IMR-90 (cell line): Measurements from ENCODE around the gene SMKR1. TPM values are rescaled to one million over a fixed set of nuclear protein-coding genes. Genes with fewer than 3 reads are reported as not detected.

ENCODE experiments used
- ATAC-seq: fragments of 200-7000 bp; cut with Tn5 transposase; 2 replicates; pipeline ENCODE4 v1.9.1; 2020; ENCODE audit warnings: low read depth, mild to moderate bottlenecking, moderate library complexity
- BruUV-seq: library from RNA; stranded (reverse); fragments of 400-500 nt; replicated peaks from 2 replicates; lab custom pipeline; 2021; lab: Mats Ljungman, UMichigan
- CTCF ChIA-PET: fragments of 300-600 bp; formaldehyde crosslinking; extraction: SDS; loops from one replicate; lab custom pipeline; 2021; ENCODE audit warnings: antibody characterized with exemption; lab: Yijun Ruan, JAX
- POLR2A ChIA-PET: fragments of 300-600 bp; sonication (Branson Sonifier 250); formaldehyde crosslinking; loops from one replicate; lab custom pipeline; 2022; ENCODE audit warnings: antibody characterized with exemption; ENCODE audit not compliant: unreplicated experiment; lab: Charles Lee
- DNase-seq: peaks from one replicate; pipeline ENCODE4 v3.0.0; 2013
- H2AFZ ChIP-seq: replicated peaks from 2 replicates; pipeline ENCODE3; 2013; ENCODE audit warnings: low read length, mild to moderate bottlenecking; ENCODE audit not compliant: poor library complexity
- H2AK5ac ChIP-seq: 2 replicates; pipeline ENCODE4 v1.6.1; 2013; ENCODE audit warnings: low read depth, low read length, inconsistent platforms
- H2AK9ac ChIP-seq: replicated peaks from 2 replicates; pipeline ENCODE3; 2013; ENCODE audit warnings: mild to moderate bottlenecking, low read depth, low read length, moderate library complexity; ENCODE audit not compliant: poor library complexity
- H2BK120ac ChIP-seq: 2 replicates; pipeline ENCODE4 v1.6.1; 2013; ENCODE audit warnings: low read depth, low read length, inconsistent platforms
- H2BK15ac ChIP-seq: 3 replicates; pipeline ENCODE4 v1.6.1; 2013; ENCODE audit warnings: low read depth, low read length, inconsistent platforms
- H2BK20ac ChIP-seq: 2 replicates; pipeline ENCODE4 v1.6.1; 2013; ENCODE audit warnings: low read depth, mild to moderate bottlenecking, inconsistent platforms, low read length, moderate library complexity
- H2BK5ac ChIP-seq: 2 replicates; pipeline ENCODE4 v1.6.1; 2013; ENCODE audit warnings: mild to moderate bottlenecking, low read depth, low read length, inconsistent platforms; ENCODE audit not compliant: poor library complexity, severe bottlenecking
- H3K14ac ChIP-seq: replicated peaks from 2 replicates; pipeline ENCODE4 v1.6.1; 2013; ENCODE audit warnings: low read depth, low read length, inconsistent platforms
- H3K18ac ChIP-seq: 2 replicates; pipeline ENCODE4 v1.6.1; 2013; ENCODE audit warnings: low read depth, low read length, control low read depth
- H3K23ac ChIP-seq: 2 replicates; pipeline ENCODE4 v1.6.1; 2013; ENCODE audit warnings: low read depth, low read length, inconsistent platforms
- H3K27ac ChIP-seq: 2 replicates; pipeline ENCODE4 v1.5.1; 2013; ENCODE audit warnings: mild to moderate bottlenecking, control low read depth, low read length; ENCODE audit not compliant: insufficient read depth
- H3K27me3 ChIP-seq: 2 replicates; pipeline ENCODE4 v1.6.1; 2013; ENCODE audit warnings: low read length; ENCODE audit not compliant: control insufficient read depth, insufficient read depth
- H3K36me3 ChIP-seq: 2 replicates; pipeline ENCODE4 v1.6.1; 2013; ENCODE audit warnings: low read length, mixed read lengths; ENCODE audit not compliant: control insufficient read depth, insufficient read depth
- H3K4ac ChIP-seq: 2 replicates; pipeline ENCODE4 v1.6.1; 2013; ENCODE audit warnings: low read depth, low read length, inconsistent platforms
- H3K4me1 ChIP-seq: 2 replicates; pipeline ENCODE4 v1.6.1; 2013; ENCODE audit warnings: low read length, mixed read lengths; ENCODE audit not compliant: control insufficient read depth, insufficient read depth
- H3K4me2 ChIP-seq: 2 replicates; pipeline ENCODE4 v1.6.1; 2013; ENCODE audit warnings: low read depth, mild to moderate bottlenecking, control low read depth, low read length, moderate library complexity
- H3K4me3 ChIP-seq: 2 replicates; pipeline ENCODE4 v1.5.1; 2013; ENCODE audit warnings: low read depth, mild to moderate bottlenecking, control low read depth, low read length, moderate library complexity; ENCODE audit not compliant: insufficient read depth
- H3K56ac ChIP-seq: 2 replicates; pipeline ENCODE4 v1.6.1; 2013; ENCODE audit warnings: low read length, inconsistent platforms; ENCODE audit not compliant: insufficient read depth; ENCODE audit errors: extremely low read depth
- H3K79me1 ChIP-seq, 2 experiments: 2 replicates each; pipeline ENCODE4 v1.6.1; 2013; ENCODE audit warnings: low read length in 2 of 2, inconsistent platforms in 1 of 2, low read depth in 1 of 2
- H3K9ac ChIP-seq: 2 replicates; pipeline ENCODE4 v1.6.1; 2013; ENCODE audit warnings: low read depth, low read length, control low read depth
- H3K9me1 ChIP-seq: 2 replicates; pipeline ENCODE4 v1.6.1; 2013; ENCODE audit warnings: low read length, inconsistent platforms; ENCODE audit not compliant: insufficient read depth
- H3K9me3 ChIP-seq: 2 replicates; pipeline ENCODE4 v1.6.1; 2013; ENCODE audit warnings: low read length; ENCODE audit not compliant: control insufficient read depth, insufficient read depth
- H4K20me1 ChIP-seq: 2 replicates; pipeline ENCODE4 v1.6.1; 2013; ENCODE audit warnings: low read length, inconsistent platforms; ENCODE audit not compliant: insufficient read depth
- H4K5ac ChIP-seq: 2 replicates; pipeline ENCODE4 v1.6.1; 2013; ENCODE audit warnings: mild to moderate bottlenecking, low read depth, low read length, control low read depth
- H4K8ac ChIP-seq, 2 experiments: 2 replicates each; pipeline ENCODE4 v1.6.1; 2013; ENCODE audit warnings: low read depth in 2 of 2, low read length in 2 of 2, control low read depth in 1 of 2, inconsistent platforms in 1 of 2
- H4K91ac ChIP-seq: 2 replicates; pipeline ENCODE4 v1.6.1; 2013; ENCODE audit warnings: low read depth, low read length, inconsistent platforms; ENCODE audit not compliant: insufficient read depth
- MAFK ChIP-seq: IDR thresholded peaks from 2 replicates; pipeline ENCODE4 v1.6.1; 2012; ENCODE audit warnings: low read depth, low read length, improper control_type of control experiment
- MXI1 ChIP-seq: IDR thresholded peaks from 2 replicates; pipeline ENCODE4 v1.6.1; 2012; ENCODE audit warnings: low read depth, mild to moderate bottlenecking, low read length, moderate library complexity, borderline replicate concordance
- WGBS, 2 experiments: methylation state at CpG; one replicate each; pipeline versions ENCODE4 v1.1.5 to v1.1.7; 2013; ENCODE audit warnings: missing lambda C conversion rate in 2 of 2; ENCODE audit not compliant: insufficient read length in 1 of 2; ENCODE audit errors: extremely low coverage in 2 of 2; 5-methylcytosine and 5-hydroxymethylcytosine counted together
- dilution Hi-C: fragments of 300-500 bp; cut with HindIII; formaldehyde crosslinking; loops from one replicate; pipeline ENCODE4 v1.14.3; 2018; ENCODE audit warnings: low sequenced_read_pairs; ENCODE audit not compliant: unreplicated experiment
- in situ Hi-C: fragments of 300-500 bp; cut with MboI; formaldehyde crosslinking; loops from 3 replicates; pipeline ENCODE4 v1.14.3; 2019; ENCODE audit warnings: low sequenced_read_pairs, inconsistent platforms, mixed read lengths
- intact Hi-C: fragments of 100-400 bp; cut with micrococcal nuclease; formaldehyde crosslinking; loops from 2 replicates; pipeline ENCODE4 v1.10.0; 2022
- polyA plus RNA-seq, 3 experiments: library from polyadenylated mRNA; depleted of rRNA; stranded (reverse); fragments of >200 nt; gene quantifications; 2 replicates each; pipeline ENCODE4 v1.2.3, GENCODE V29; 2012; ENCODE audit warnings: low replicate concordance in 1 of 3
- total RNA-seq: library from RNA; depleted of rRNA; stranded (reverse); fragments of >200 nt; gene quantifications from 2 replicates; pipeline ENCODE4 v1.2.3, GENCODE V29; 2012

The SMKR1 gene
- total and polyA plus RNA-seq, 2 of the 4 experiments (the other 2 are of a cell fraction), result 0.26 TPM; not detected in 1

- Histone ChIP-seq H2AK5ac (no peak overlapping the region), H3K4ac (no peak overlapping the region), H4K8ac (no peak overlapping the region), H3K79me1 (no peaks in the 10 kb centered on the region), H4K20me1 (no peaks in the 10 kb centered on the region), H3K27ac (no peak overlapping the region), H2AK9ac (peak overlapping the region; percentile 42), H3K9ac (no peak overlapping the region), H3K9me3 (no peaks in the 10 kb centered on the region), H3K9me1 (no peaks in the 10 kb centered on the region), H2BK15ac (no peak overlapping the region), H2BK120ac (no peak overlapping the region), H2AFZ (no peak overlapping the region), H3K56ac (no peak overlapping the region), H3K14ac (no peak overlapping the region), H4K91ac (no peak overlapping the region), H3K4me3 (no peak overlapping the region), H2BK5ac (no peak overlapping the region), H3K23ac (no peak overlapping the region), H3K4me2 (no peak overlapping the region; the same call in 1 of the 2 replicates), H3K36me3 (no peaks in the 10 kb centered on the region), H4K5ac (no peak overlapping the region), H3K18ac (no peak overlapping the region), H3K4me1 (no peaks in the 10 kb centered on the region), H3K27me3 (peaks cover 31% of the 10 kb centered on the region), H2BK20ac (no peak overlapping the region)
- ChIA-PET CTCF (no interaction called here), POLR2A (no interaction called here)
- BruUV-seq, result no TSS peak
- TF ChIP-seq MXI1 (peak; percentile 48; the same call in 1 of the 2 replicates), MAFK (no peak)
- intact Hi-C loops (no loop called here), in situ Hi-C loops (no loop called here), dilution Hi-C loops (no loop called here)
- no peak for DNase-seq
- WGBS, 2 experiments, result 58% methylated on average over 18 of the region's 30 CpGs; no CpG with 5 or more reads in 1 of the 2 experiments
- peak; percentile 64 for ATAC-seq
Observed at GRCh38 chr7:129522088-129522970, 20.0 kb downstream of the SMKR1 start.
